Fibroblast of lung (primary cell): Measurements from ENCODE around the gene MRPS35.

Experiments used
- CTCF ChIP-seq, 2 donors: IDR thresholded peaks in 1 of 2; conservative IDR thresholded peaks in 1 of 2; 1 replicate in 1 of 2; 2 replicates in 1 of 2; pipeline ENCODE4 v1.5.1; 2011 to 2012; ENCODE audit warnings: low read length in 2 of 2, control low read depth in 1 of 2, inconsistent platforms in 1 of 2, low read depth in 1 of 2, mild to moderate bottlenecking in 1 of 2
- EZH2 ChIP-seq: IDR thresholded peaks from 2 replicates; pipeline ENCODE4 v1.5.1; 2012; ENCODE audit warnings: low read length, control low read depth, mild to moderate bottlenecking; ENCODE audit errors: missing control alignments

- TF ChIP-seq EZH2: no peak
- no peak for TF ChIP-seq CTCF (conservative IDR thresholded peaks at IDR 0.05 in 1 of 2, IDR thresholded peaks at IDR 0.05 in 1 of 2; ENCODE audit: low read depth in 1 of 2, low read length in 2 of 2)
These were observed 570 bp upstream of the MRPS35 start for GRCh38 chr12:27709932-27710591.
